Small intestine (tissue), 7 donors: ENCODE data around the gene DFFB. TPM values are rescaled to one million over a fixed set of nuclear protein-coding genes. Genes with fewer than 3 reads are reported as not detected.

Experiments used
- DNase-seq, 2 donors: peaks; one replicate each; pipeline versions ENCODE4 v3.0.0 to v3.0.0-alpha.2; 2013
- FAIRE-seq: peaks from 2 replicates; lab custom pipeline; 2012; peaks lifted over from hg19 to GRCh38; lab: Jason Lieb, UNC
- H3K27ac ChIP-seq, 3 donors: one replicate each; pipeline ENCODE4 v1.5.1; 2013; ENCODE audit warnings: low read length in 2 of 3, mild to moderate bottlenecking in 2 of 3, control low read depth in 1 of 3, inconsistent platforms in 1 of 3, low read depth in 1 of 3, moderate library complexity in 1 of 3
- H3K27me3 ChIP-seq, 3 donors: one replicate each; pipeline ENCODE4 v1.6.1; 2013; ENCODE audit warnings: low read length in 3 of 3, inconsistent platforms in 1 of 3; ENCODE audit not compliant: control insufficient read depth in 3 of 3, insufficient read depth in 3 of 3
- H3K36me3 ChIP-seq, 3 donors: one replicate each; pipeline ENCODE4 v1.6.1; 2013; ENCODE audit warnings: low read length in 3 of 3, inconsistent platforms in 1 of 3, low read depth in 1 of 3, mild to moderate bottlenecking in 1 of 3, moderate library complexity in 1 of 3; ENCODE audit not compliant: control insufficient read depth in 3 of 3, insufficient read depth in 2 of 3
- H3K4me1 ChIP-seq, 3 donors: one replicate each; pipeline ENCODE4 v1.6.1; 2013; ENCODE audit warnings: low read length in 2 of 3, inconsistent platforms in 1 of 3, low read depth in 1 of 3, mild to moderate bottlenecking in 1 of 3, moderate library complexity in 1 of 3; ENCODE audit not compliant: control insufficient read depth in 3 of 3, insufficient read depth in 2 of 3
- H3K4me3 ChIP-seq, 3 donors: one replicate each; pipeline ENCODE4 v1.5.1; 2013; ENCODE audit warnings: low read length in 3 of 3, control low read depth in 1 of 3, inconsistent platforms in 1 of 3, low read depth in 1 of 3, mild to moderate bottlenecking in 1 of 3, moderate library complexity in 1 of 3
- H3K9me3 ChIP-seq, 2 donors: one replicate each; pipeline ENCODE4 v1.6.1; 2013; ENCODE audit warnings: low read depth in 1 of 2, low read length in 1 of 2; ENCODE audit not compliant: control insufficient read depth in 2 of 2, insufficient read depth in 1 of 2
- WGBS, 3 donors: extraction: QIAGEN DNeasy Blood & Tissue Kit; methylation state at CpG; one replicate each; pipeline ENCODE4 v1.1.7; 2013; 5-methylcytosine and 5-hydroxymethylcytosine counted together
- polyA plus RNA-seq, 4 donors: library from polyadenylated mRNA; stranded (reverse) in 3 of 4; unstranded in 1 of 4; fragments of 200-250 nt in 3 of 4; fragments of 120-200 nt in 1 of 4; gene quantifications; one replicate each; pipeline versions ENCODE4 v1.2.1 to v1.2.3, GENCODE V29; 2013
- donor health status: healthy with polysubstance abuse.
- donor health status: control.
- donor health status: control.
- donor health status: Bipolar disorder and iron deficiency.
- donor health status: healthy.

DFFB gene
- polyA plus RNA-seq, 4 donors = 8.7 to 22.6 (median 11.9) TPM

- Histone ChIP-seq H3K4me3 (no peak overlapping the region), H3K4me1 (no peaks in the 10 kb centered on the region), H3K9me3 (peaks cover 0 to 13% of the 10 kb centered on the region in 2 donors), H3K36me3 (peaks cover 6 to 60% (median 22%) of the 10 kb centered on the region in 3 donors), H3K27me3 (no peaks in the 10 kb centered on the region), H3K27ac (no peak overlapping the region)
- 96 to 100% (median 97%) methylated on average over 1 of the region's 1 CpG for WGBS, 3 donors
- DNase-seq (no peak), FAIRE-seq (no peak)
These were observed 19.6 kb upstream of the DFFB start for GRCh38 chr1:3837685-3838084.

DNA sequence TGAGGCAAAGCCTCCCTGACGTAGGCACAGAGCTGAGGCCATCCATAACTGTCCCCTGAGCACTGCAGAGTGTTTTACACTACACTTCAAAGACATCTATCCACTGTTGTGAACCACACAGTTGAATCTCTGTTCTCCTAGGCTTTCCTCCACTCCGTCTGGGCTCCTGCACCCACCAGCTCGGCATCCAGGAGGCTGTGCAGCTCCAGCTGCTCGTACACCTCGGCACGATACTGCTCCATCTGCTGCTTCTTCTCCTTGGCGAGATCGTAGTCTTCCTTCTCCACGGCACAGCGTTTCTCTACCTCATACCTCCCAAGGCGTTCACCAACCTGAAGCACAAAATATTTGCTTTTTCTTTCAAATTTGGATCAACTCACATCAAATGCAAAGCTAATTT, 18.5 kb upstream of the DFFB start:
- FAIRE-seq = no peak
- Histone ChIP-seq H3K36me3 (peaks cover 5 to 61% (median 21%) of the 10 kb centered on the region in 3 donors), H3K4me1 (no peaks in the 10 kb centered on the region), H3K9me3 (peaks cover 0 to 13% of the 10 kb centered on the region in 2 donors), H3K27me3 (no peaks in the 10 kb centered on the region), H3K4me3 (no peak overlapping the region), H3K27ac (no peak overlapping the region)
- no peak for DNase-seq
- WGBS, 3 donors = 96 to 98% (median 97%) methylated on average over 11 of the region's 11 CpGs

- WGBS, 3 donors = 95 to 98% (median 97%) methylated on average over 7 of the region's 7 CpGs
- H3K9me3 ChIP-seq = peaks cover 0 to 13% of the 10 kb centered on the region in 2 donors
- FAIRE-seq (no peak), DNase-seq (no peak)
- peaks cover 0 to 3% (median 0%) of the 10 kb centered on the region in 3 donors for H3K4me1 ChIP-seq
- H3K27ac ChIP-seq = no peak overlapping the region
- H3K27me3 ChIP-seq = no peaks in the 10 kb centered on the region
- peaks cover 5 to 58% (median 20%) of the 10 kb centered on the region in 3 donors for H3K36me3 ChIP-seq
- H3K4me3 ChIP-seq = no peak overlapping the region
These were observed 15.8 kb upstream of the DFFB start for GRCh38 chr1:3841491-3841890.

GRCh38 chr1:3842912-3843311, 14.4 kb upstream of the DFFB start:
- H3K36me3 ChIP-seq = peaks cover 2 to 51% (median 23%) of the 10 kb centered on the region in 3 donors
- H3K9me3 ChIP-seq = peaks cover 0 to 3% of the 10 kb centered on the region in 2 donors
- H3K4me1 ChIP-seq = peaks cover 0 to 3% (median 0%) of the 10 kb centered on the region in 3 donors
- no peaks in the 10 kb centered on the region for H3K27me3 ChIP-seq
- no peak overlapping the region for H3K27ac ChIP-seq
- WGBS, 3 donors = 91 to 97% (median 94%) methylated on average over 9 of the region's 9 CpGs
- DNase-seq (no peak), FAIRE-seq (no peak)
- no peak overlapping the region for H3K4me3 ChIP-seq

DNA sequence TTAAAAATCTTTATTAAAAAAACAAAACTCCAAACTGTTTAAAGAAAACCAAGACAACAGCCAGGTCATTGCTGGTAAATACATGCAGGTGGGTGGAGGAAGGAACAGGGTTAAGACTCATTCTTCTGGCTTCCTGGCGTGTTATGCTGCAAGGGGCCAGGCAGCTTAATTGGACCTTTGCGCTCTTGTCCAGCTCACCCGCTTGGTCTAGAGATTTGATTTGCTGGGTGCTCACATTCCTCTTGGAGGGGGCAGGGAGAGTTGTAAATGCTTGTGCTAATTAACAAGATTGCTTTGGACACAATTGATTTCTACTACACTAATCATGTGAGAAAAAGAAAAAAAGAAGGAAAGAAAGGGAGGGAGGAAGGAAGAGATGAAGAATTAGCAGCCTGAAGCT, 10.7 kb upstream of the DFFB start:
- Histone ChIP-seq H3K4me3 (no peak overlapping the region), H3K36me3 (peaks cover 6 to 39% (median 16%) of the 10 kb centered on the region in 3 donors), H3K4me1 (peaks cover 0 to 3% (median 0%) of the 10 kb centered on the region in 3 donors), H3K9me3 (no peaks in the 10 kb centered on the region), H3K27me3 (no peaks in the 10 kb centered on the region), H3K27ac (no peak overlapping the region)
- FAIRE-seq = no peak
- DNase-seq = peak in 1 of 2 donors; percentile 66
- 82 to 89% (median 88%) methylated on average over 3 of the region's 3 CpGs for WGBS, 3 donors

- Histone ChIP-seq H3K36me3 (peaks cover 6 to 40% (median 16%) of the 10 kb centered on the region in 3 donors), H3K27ac (no peak overlapping the region), H3K4me1 (peaks cover 0 to 3% (median 0%) of the 10 kb centered on the region in 3 donors), H3K9me3 (no peaks in the 10 kb centered on the region), H3K27me3 (no peaks in the 10 kb centered on the region), H3K4me3 (no peak overlapping the region)
- no peak for FAIRE-seq
- no peak for DNase-seq
- WGBS, 3 donors = 82 to 90% (median 85%) methylated on average over 6 of the region's 6 CpGs
These were observed 10.2 kb upstream of the DFFB start for GRCh38 chr1:3847081-3847480.

DNA sequence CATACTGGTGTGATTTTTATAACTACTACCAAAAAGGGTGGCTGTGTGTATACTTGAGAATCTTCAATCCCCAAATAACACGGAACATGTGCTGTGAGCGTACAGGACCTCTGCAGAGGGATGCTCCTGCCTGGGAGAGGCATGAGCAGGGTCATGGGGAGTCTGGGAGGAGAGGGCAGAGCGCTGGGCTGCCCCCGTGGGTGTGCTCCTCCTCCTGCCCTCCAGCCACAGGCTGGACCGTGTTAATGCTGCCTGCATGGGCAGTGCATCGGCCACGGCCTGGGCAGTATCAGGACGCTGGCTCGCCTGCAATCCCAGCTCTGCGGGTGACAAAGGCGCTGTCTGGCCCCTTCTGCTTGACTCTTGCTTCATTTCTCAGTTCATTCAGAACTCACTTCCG, 6.4 kb upstream of the DFFB start:
- H3K27me3 ChIP-seq = no peaks in the 10 kb centered on the region
- H3K36me3 ChIP-seq = peaks cover 4 to 34% (median 14%) of the 10 kb centered on the region in 3 donors
- DNase-seq (no peak), FAIRE-seq (no peak)
- peaks cover 2 to 5% (median 5%) of the 10 kb centered on the region in 3 donors for H3K4me1 ChIP-seq
- no peak overlapping the region for H3K27ac ChIP-seq
- 89 to 91% (median 90%) methylated on average over 12 of the region's 12 CpGs for WGBS, 3 donors
- no peaks in the 10 kb centered on the region for H3K9me3 ChIP-seq
- no peak overlapping the region for H3K4me3 ChIP-seq

- WGBS, 3 donors = 94 to 97% (median 94%) methylated on average over 6 of the region's 6 CpGs
- Histone ChIP-seq H3K27ac (no peak overlapping the region), H3K4me1 (peaks cover 2 to 7% (median 2%) of the 10 kb centered on the region in 3 donors), H3K27me3 (no peaks in the 10 kb centered on the region), H3K4me3 (no peak overlapping the region), H3K36me3 (peaks cover 4 to 32% (median 14%) of the 10 kb centered on the region in 3 donors), H3K9me3 (no peaks in the 10 kb centered on the region)
- no peak for DNase-seq
- FAIRE-seq = no peak
These were observed 6.0 kb upstream of the DFFB start for GRCh38 chr1:3851292-3851691.

DNA sequence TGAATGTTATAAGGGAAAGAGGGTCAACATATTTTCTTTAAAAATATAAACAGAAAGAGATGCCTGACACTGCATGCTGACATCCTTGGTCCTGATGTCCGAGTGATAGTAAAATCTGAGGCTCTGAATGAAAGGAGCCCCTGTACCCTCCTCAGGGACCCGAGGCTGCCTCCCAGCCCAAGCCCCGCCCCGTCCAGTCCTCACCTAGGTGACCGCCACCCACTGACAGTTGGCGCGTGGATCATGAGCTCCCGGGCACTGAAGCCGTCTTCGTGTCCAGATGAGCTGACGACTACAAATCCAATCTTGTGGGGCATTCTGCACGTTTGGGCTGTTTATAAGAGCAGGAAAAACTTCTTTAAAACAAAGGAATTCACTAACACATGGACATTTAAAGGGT, 5.2 kb upstream of the DFFB start:
- DNase-seq (no peak), FAIRE-seq (no peak)
- Histone ChIP-seq H3K9me3 (no peaks in the 10 kb centered on the region), H3K27ac (no peak overlapping the region), H3K4me1 (peaks cover 2 to 7% (median 2%) of the 10 kb centered on the region in 3 donors), H3K36me3 (peaks cover 4 to 31% (median 11%) of the 10 kb centered on the region in 3 donors), H3K27me3 (no peaks in the 10 kb centered on the region), H3K4me3 (no peak overlapping the region)
- 85 to 89% (median 88%) methylated on average over 12 of the region's 12 CpGs for WGBS, 3 donors
